22Rv1 (cell line): ENCODE results near the gene THADA.

Experiments used
- H3K27ac ChIP-seq: fragments of 450-650 bp; 2 replicates; pipeline ENCODE4 v1.5.1; 2017
- CTCF ChIP-seq: fragments of 450-650 bp; IDR thresholded peaks from 2 replicates; pipeline ENCODE4 v1.5.1; 2017; ENCODE audit warnings: mild to moderate bottlenecking
- ZFX ChIP-seq: fragments of 450-650 bp; IDR thresholded peaks from 2 replicates; pipeline ENCODE4 v1.6.1; 2017; ENCODE audit warnings: antibody characterized with exemption, borderline replicate concordance

The THADA gene

GRCh38 chr2:43368483-43369385, 227.1 kb downstream of the THADA start:
- TF ChIP-seq CTCF (no peak), ZFX (no peak)
- H3K27ac ChIP-seq = no peak overlapping the region

GRCh38 chr2:43367012-43367782, 228.6 kb downstream of the THADA start:
- TF ChIP-seq ZFX = no peak
- TF ChIP-seq CTCF = no peak
- H3K27ac ChIP-seq = no peak overlapping the region

GRCh38 chr2:43363120-43363519, 232.7 kb downstream of the THADA start:
- no peak for TF ChIP-seq ZFX
- no peak for TF ChIP-seq CTCF
- no peak overlapping the region for H3K27ac ChIP-seq

GRCh38 chr2:43361286-43361685, 234.6 kb downstream of the THADA start:
- no peak overlapping the region for H3K27ac ChIP-seq
- TF ChIP-seq CTCF (no peak), ZFX (no peak)

- no peak for TF ChIP-seq CTCF
- no peak for TF ChIP-seq ZFX
- H3K27ac ChIP-seq = no peak overlapping the region
Observed at GRCh38 chr2:43360137-43360536, 235.7 kb downstream of the THADA start.

- TF ChIP-seq CTCF = no peak
Observed at GRCh38 chr2:43358410-43359201, 237.2 kb downstream of the THADA start.

More at GRCh38 chr2:43358410-43359201, 237.2 kb downstream of the THADA start:
- H3K27ac ChIP-seq = no peak overlapping the region
